COLO668 (cell line): ENCODE data around the gene YARS1.
A peak's percentile ranks its signal among the peaks of the same experiment; 100 is the strongest.

ENCODE experiments used
- DNase-seq: peaks from one replicate; lab custom pipeline; 2025; ENCODE audit not compliant: unreplicated experiment; lab: John Stamatoyannopoulos, UW

Gene YARS1

DNA sequence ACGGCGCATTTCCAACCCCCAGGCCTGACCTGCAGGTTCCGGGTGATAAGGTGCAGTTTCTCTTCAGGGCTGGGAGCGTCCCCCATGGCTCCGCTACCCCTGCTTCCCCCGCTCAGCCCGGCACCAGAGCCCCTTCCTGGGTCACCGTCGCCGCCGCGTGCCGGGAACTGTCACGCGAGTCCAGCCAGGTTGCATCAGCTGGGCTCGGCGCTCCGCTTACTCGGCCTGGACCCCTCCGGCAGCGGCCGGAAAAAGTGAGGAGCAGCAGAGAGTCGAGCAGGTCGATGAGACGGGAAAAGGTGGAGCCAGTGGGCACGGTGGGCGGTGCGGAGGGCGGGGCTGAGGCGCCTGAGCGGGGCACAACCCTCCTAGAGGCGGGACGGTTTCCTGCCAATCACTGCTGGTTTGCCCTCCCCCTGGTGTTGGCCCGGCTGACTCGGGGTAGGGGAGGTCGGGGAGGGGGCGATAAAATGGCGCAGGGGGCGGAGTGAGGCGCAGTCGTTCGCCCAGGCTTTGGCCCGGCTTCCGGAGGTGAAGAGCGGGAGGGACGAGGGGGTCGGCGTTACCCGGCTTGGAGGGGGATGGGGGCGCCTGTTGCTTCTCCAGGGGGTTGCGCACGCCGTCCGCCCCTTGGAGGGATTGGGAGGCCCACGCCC, at the start of gene YARS1, which contains the start of gene S100PBP:
YARS1 (minus strand) TSS at position 200 of the 656 bp plus-strand sequence; CDS start at position 86, 114 bp downstream.
S100PBP (plus strand) TSS at position 495 of the 656 bp plus-strand sequence. CDS start 8,447 bp downstream, outside the sequence.
- peak; percentile 100 for DNase-seq

DNA sequence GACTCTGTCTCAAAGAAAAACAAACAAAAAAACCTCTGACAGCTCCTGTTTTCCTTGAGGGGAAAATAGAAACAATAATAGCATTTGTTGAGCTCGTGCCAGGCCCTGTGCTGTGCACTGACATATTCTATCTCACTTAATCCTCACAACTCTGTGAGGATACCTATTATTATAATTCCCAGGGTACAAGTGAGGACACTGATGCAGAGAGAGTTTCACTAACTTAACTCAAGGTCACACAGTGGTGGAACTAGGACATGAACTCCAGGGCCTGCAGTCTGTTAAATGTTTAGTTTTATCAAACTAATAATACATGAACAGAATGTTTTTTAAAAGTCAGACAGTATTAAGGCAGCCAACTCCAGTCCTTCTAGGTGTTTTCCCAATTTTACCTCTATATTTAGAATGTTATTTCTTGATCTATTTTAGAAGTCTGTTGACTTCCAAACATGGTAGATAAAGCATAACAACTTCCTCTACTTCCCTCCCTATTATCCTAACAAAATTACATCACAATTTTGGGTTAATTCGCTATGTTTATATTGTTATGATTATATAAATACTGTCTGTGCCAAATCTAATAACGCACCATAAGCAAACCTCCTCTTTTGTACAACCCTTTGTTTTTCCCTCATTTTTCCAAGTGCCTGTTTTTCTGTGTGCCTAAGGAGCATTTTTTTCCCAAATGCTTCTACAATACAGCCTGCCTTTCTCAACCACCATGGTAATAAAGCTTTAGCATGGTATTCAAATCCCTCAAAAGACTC, 48.7 kb upstream of the YARS1 start:
- no peak for DNase-seq

DNA sequence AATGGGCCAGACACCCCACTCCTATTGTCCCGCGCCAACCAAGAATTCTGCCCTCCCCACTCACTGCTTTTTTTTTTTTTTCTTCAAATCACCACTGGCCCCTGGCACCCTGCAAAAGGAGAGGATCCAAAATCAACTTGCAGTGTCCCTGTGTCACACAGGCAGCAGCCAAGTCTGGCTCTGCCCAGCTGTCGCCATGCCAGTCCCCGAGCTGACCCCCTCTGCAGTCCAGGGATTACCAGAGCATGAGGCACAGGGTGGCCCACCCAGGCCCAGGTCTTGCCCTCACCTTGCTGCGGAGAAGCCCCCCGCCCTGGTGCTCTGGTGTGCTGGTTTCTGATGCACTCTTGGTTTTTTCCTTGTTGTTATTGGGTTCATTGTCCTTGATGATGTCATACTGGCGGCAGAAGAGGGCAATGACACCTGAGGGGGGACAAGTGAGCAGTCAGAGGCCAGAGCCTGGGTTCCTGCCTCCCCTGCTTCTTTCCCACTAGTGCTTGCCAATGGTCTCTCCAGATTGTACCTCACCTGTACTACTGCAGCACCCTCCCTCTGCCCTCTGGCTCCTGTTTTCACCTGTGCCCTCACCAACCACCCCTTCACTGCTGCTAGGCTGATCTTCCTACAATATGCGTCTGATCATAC, 47.3 kb upstream of the YARS1 start:
- DNase-seq, result no peak

DNA sequence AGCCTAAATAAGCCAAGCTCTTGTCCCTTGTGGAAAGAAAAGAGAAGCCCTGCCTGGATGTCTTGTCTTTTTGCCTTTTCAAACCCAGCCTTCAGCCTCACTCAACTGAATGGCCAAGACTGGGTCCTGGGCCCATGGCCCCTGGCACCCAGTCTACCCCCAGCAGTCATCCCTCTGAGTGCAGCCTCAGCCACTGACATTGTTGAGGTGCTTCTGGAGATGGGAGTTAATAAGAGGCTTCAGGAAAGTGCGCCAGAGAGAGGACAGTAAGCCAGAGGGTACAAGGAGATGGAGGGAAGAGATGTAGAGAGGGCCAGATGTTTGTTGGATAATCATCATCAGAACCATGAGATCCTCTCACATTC, 46.7 kb upstream of the YARS1 start:
- DNase-seq, result no peak

DNA sequence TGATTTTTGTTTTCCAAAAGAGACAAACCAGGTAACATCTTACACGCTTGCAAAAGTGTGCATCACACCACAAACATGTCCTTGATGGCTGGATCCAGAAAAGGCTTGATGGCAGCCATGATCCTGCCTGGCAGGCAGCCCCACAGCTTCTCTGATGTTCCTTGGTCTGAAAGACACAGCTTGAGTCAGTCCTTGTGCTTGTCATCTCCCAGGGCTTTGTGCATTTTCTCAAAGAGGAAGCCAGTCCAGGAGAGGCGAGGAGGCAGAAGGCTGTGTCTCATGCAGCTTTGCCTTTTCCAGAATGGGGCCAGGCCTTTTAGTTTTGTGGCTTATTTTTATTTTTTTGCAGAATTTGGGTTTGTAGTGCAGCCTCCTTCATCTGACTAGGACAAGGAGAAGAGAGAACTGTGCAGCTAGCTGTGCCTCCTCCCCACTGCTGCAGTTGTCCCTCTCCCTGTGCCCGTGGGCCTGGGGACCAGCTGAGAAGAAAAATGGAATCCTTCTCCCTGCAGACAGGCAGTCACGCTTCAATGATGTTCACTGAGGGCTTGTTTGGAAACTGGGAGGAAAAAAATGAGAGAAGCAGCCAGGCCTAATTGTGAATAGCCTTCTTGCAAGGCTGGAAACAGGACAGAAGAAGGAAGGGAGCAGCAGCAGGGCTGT, 46.2 kb upstream of the YARS1 start:
- no peak for DNase-seq

DNA sequence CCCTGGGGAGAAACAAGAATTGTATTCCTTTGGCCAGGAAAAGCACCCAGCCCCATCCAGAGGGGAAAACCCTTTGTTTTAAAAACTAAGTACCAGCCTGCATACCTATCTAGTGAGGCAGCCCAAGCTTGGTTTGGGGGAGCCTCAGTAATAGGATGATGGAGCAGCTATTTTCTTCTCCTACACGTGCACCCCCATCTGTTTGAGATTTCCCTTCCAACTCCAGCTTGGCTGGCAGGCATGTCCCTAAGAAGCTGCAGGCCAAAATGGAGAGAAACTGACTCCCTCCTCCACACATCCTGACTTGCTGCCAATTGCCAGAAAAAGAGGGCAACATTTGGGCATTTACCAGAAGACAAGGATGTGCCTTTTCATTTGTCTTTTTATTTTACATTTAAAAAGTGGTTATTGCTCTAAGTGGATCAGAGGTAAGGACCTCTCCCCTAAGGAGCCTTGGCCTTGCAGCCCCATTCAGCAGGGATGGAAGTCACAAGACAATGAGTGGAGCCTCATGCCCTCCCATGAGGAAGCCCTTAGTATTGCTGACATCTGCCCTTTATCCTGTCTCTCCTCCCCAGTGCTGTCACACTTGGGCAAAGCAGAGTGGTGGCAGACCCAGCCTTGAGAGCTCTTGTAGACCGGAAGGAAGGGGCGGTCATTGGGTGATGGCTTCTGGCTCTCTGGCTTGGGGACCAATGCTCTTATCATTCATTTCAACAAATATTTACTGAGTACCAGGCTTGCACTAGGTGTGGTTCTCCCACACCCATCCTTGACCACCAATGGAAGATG, 44.9 kb upstream of the YARS1 start:
- DNase-seq, result no peak

DNA sequence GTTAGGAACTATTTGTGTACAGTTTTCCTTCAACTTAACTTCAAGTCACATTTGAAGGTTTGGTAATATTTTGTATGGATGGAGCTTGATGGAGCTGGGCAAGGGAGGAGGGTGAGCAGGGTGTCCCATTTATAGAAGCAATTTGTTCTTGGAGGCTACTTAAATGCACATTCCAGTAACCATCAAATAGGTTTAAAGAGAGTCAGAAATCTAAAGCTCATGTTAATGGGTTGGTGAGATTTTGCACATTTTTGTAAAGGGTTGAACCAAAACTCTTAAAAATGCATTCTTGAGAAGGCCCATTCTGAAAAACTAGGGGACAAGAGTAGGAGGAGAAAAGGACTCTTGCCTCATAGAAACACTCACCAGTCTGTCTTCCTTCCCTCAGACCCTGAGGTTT, 43.4 kb upstream of the YARS1 start:
- DNase-seq, result no peak

DNA sequence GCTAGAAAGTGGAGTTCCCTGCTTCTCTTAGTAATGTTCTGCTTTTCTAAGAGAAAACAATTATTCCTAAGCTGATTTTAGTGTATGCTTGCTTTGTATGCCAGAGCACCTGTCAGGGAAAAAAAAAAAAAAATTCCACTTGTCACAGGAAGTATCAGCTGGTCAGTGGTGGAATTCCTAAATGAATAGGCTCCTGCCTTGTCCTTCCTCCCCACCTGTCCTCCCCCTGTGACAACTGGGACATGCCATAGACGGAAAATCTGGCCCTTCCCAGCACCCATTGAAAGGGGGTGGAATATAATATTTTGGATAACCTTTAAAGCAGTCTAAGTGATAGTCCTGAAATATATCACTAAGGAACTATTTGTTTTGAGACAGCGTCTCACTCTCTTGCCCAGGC, 42.8 kb upstream of the YARS1 start:
- DNase-seq, result no peak

DNA sequence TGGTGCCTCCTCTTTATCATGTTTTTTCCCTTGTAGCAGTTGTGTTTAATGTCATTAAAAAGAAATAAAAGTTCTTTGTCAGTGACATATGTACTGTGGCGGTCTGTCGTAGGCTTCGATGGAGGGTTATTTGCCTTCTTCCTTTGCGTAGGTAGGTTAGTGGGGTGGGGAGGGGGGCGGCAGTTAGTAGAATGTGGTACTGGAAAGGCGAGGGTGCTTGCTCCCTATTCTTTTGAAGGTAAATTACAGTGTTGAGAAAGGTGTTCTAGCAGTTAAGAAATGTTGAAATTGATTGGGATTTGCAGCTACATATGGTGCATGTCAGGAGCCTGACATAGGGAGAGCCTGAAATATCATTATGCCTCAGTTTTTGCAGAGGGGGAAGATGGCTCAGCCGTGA, 41.6 kb upstream of the YARS1 start:
- DNase-seq, result no peak

DNA sequence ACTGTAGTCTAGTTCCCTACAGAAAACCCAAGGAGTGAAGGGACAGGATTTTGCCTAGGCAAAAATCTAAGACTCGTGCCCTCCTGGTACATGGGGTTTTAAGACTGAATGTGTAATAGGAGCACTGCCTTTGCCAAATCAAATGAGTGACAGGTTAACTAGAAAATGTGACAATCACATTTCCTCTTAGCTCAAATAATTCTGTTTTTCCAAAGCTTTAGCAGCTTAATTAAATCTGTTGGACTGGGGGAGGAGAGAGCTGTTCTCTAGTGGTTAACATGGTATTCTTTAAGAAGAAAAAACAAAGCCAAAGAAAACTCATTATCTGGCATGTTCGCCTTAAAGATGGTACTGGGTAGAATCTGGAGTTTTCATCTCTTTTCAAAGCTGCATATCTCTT, 41.0 kb upstream of the YARS1 start:
- no peak for DNase-seq

DNA sequence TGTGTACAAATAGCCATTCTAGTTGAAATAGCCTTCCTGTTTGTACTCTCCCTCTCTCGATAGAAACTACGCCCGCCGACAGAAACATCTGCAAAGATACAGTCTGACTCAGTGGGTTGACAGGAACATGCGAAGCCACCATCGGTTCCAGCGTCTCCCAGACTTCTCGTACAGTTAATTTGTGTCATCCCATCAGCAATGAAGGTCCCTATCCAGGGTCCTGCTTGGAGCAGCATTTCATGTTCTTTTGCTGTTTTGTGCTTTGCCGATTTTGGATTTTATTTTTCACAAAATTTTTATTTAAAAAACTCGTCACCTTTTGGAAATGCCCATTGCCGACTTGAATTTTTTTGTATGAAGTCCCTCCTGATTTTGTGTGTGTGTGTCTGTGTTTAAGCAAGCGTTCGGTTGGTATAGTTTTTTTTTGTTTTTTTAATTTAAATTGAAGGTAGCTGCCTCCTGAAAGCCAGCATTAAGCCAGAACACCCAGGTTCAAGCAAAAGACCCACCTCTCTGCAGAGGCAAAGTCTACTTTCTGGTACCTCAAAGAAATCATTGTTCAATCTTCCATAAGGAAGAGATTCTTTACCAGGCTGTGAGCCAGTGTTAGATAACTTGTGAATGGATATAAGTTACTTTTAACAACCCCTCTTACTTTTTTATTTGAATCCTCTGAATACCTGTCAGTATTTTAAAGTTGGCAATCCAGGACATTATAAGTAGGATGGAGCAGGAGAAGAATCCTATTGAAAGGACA, 38.9 kb upstream of the YARS1 start:
- DNase-seq, result no peak

DNA sequence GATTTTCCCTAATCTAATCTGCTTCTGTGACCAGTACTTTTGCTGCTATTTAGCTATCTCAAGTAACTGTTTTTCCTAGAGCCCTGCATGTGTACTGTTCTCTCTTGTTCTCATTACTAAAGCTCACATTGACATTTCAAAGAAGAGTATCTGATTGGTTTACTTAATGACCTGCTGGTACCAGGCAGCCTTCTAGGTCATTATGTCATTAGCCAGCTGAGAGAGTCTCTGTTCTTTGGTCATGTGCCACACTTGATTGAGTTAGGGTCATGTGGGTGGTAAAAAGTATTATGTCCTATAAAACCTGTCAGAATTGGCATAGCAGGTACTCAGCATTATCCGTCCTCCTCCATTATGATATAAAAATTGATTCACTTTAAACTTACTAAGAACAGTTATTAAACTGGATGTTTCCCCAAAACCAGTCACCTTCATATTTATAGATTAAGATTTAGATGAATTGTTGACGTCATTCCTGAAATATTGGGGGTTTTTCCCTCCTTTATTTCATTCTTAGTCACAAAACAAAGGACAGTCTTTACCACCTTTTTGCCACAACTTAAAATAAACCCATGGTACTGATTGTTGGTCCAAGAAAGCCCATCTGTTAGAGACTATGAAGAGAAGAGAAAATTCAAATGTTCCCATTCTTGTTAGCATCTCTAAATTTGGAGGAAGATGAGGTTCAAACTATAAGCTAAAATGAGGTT, 31.4 kb upstream of the YARS1 start:
- DNase-seq, result no peak

DNA sequence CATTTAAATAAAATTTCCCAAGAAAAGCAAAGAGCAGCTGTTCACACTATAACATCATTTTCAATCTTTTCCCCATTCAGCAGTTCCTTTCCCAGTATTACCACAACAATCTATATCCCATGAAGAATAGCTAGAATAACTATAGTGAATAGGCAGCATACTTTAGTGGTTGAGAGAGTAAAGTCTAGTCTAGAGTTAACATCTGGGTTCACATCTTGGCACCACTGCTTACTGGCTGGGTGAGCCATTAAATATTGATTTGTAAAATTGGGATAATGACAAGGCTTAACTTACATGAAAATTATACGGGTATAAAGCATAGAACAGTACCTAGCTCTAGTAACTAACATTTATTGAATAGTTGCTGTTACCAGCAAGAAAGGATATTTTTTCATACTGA, 14.7 kb upstream of the YARS1 start:
- no peak for DNase-seq

DNA sequence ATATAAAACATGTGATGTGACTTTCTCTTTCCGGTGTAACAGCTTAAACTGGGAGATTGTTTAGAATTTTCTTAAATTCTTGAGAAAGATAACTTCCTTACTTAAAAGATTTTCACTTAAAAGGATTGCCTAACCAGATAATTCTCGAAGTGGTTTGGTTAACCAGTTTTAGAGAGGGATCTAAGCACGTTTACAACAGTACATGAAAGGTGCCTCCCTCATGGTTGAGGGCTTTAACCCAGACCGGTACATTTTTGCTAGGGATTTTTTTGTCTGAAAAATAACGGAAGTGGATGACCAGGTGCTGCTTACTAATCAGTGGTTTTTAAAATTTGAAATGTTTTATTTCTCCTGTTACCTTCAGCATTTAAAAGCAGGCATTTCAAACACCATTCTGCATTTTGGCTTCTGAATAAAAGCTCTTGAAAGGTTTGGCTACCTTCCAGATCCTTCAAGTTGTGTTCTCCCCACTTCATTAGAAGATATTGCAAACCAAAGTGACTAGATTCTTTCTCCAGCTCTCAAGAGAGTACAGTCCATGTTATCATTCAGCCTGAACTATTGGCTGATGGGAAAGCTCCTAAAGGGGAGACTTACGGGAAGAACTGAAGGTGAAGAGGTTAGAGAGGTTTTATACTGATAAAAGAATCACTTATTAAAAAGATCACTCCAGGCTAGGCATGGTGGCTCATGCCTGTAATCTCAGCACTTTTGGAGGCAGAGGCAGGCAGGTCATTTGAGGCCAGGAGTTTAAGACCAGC, 13.1 kb upstream of the YARS1 start:
- no peak for DNase-seq

DNA sequence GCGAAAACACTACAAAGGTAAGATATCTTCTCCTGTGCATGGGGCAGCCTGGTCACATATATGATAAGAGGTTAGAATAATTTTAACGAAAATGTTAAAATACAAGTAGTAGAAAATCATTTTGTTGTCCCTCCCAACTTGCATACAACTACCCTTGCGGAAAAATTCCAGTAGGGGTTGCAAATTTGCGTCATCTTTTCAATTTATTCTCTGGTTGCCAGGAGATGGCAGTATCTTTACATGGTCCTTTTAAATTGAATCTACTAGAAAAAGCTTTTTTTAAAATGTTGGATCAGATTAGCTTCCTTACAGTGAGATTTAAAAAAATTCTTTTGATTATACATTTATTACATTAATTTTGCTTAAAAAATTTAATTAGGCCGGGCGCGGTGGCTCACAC, 11.2 kb upstream of the YARS1 start:
- no peak for DNase-seq

DNA sequence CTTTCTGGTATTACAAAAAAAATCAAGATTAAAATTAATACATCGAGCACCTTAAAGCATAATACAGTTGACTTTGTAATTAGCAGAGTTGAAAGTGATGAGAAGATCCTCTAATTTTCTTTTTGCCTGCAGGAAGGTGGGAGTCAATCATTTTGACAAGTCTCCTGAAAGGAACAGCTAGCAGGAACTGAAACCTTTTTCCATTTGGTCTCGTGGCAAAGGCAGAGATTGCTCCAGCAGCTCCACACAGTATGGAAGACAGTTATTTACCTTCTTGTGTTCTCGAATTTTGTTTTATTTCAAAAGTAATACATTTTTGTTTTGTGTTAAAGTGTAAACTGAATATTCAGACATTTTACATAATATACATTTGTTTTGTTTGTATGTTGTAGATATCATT, 8.0 kb upstream of the YARS1 start:
- DNase-seq, result no peak

DNA sequence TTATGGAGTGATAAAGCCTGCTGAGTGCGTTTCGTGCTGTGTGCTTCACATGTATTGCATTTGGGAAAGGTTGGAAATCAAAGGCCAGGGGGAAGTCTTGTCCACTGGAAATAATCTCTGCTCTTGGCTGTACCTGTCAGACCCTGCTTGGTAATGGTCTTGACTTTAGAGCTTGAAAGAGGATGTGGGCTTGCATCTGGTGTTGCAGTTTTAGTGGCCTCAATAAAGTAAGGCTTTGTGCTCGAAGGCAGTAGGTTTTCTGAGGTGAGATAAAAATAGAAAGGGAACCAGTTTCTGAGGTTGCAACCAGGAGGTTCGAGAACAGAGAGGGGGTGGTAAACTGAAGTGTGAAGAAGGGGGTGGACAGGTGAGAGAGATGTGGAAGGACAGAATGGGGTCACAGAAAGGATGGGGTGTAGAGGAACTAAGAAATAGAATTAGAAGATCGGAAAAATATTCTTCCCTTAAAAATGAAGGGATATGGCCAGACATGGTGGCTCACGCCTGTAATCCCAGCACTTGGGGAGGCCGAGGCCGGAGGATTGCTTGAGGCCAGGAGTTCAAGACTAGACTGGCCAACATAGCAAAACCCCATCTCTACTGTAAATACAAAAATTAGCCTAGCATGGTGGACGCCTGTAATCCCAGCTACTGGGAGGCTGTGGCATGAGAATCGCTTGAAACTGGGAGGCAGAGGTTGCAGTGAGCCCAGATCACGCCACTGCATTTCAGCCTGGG, 1.8 kb upstream of the YARS1 start:
- DNase-seq, result no peak
